Upper lobe of right lung (tissue), 1 donor: Measurements from ENCODE around the gene DENND10. TPM values are rescaled to one million over a fixed set of nuclear protein-coding genes. Genes with fewer than 3 reads are reported as not detected.
A peak's percentile ranks its signal among the peaks of the same experiment; 100 is the strongest.

Experiments used
- ATAC-seq: fragments of 200-7000 bp; cut with Tn5 transposase; one replicate; pipeline ENCODE4 v1.9.1; 2020; ENCODE audit warnings: mild to moderate bottlenecking, moderate library complexity
- DNase-seq: peaks from one replicate; pipeline ENCODE4 v3.0.0-alpha.2; 2020
- H3K27ac ChIP-seq: fragments of 200-600 bp; one replicate; pipeline ENCODE4 v1.8.0; 2022
- H3K27me3 ChIP-seq: fragments of 200-600 bp; one replicate; pipeline ENCODE4 v1.8.0; 2022; ENCODE audit warnings: mild to moderate bottlenecking
- H3K36me3 ChIP-seq: fragments of 200-600 bp; one replicate; pipeline ENCODE4 v1.8.0; 2022
- H3K4me1 ChIP-seq: fragments of 200-600 bp; one replicate; pipeline ENCODE4 v1.8.0; 2022
- H3K4me3 ChIP-seq: fragments of 200-600 bp; one replicate; pipeline ENCODE4 v1.8.0; 2022; ENCODE audit warnings: mild to moderate bottlenecking
- H3K9me3 ChIP-seq: fragments of 200-600 bp; one replicate; pipeline ENCODE4 v1.8.0; 2022
- CTCF ChIP-seq: fragments of 200-600 bp; IDR thresholded peaks from one replicate; pipeline ENCODE4 v1.8.0; 2022; ENCODE audit warnings: antibody characterized with exemption
- intact Hi-C: fragments of 100-400 bp; cut with DNase I; formaldehyde crosslinking; loops from one replicate; pipeline ENCODE4 v1.11.0; 2022
- total RNA-seq: library from RNA; stranded (reverse); fragmentation: NEBNext Ultra II Directional; extraction: Animal tissue kit (Norgen Biotek cat#: 25700); gene quantifications from one replicate; pipeline ENCODE4 v1.2.1, GENCODE V29; 2021
- donor health status: DM: no; HTN: yes; CAD: no; lungs with severe emphysema.

The DENND10 gene
- total RNA-seq, 1 donor from 2014 or later, result 27.7 TPM

- intact Hi-C loops, result no loop called here
- Histone ChIP-seq H3K27me3 (no peaks in the 10 kb centered on the region), H3K36me3 (peaks cover 5% of the 10 kb centered on the region), H3K9me3 (no peaks in the 10 kb centered on the region), H3K4me1 (peaks cover 8% of the 10 kb centered on the region), H3K4me3 (no peak overlapping the region), H3K27ac (no peak overlapping the region)
- no peak for TF ChIP-seq CTCF
- DNase-seq, result no peak
- no peak for ATAC-seq
Measured at GRCh38 chr10:119138346-119139306, 34.7 kb downstream of the DENND10 start.

GRCh38 chr10:119139464-119140067, 35.7 kb downstream of the DENND10 start:
- Histone ChIP-seq H3K27ac (no peak overlapping the region), H3K9me3 (no peaks in the 10 kb centered on the region), H3K4me1 (peaks cover 8% of the 10 kb centered on the region), H3K4me3 (no peak overlapping the region), H3K27me3 (no peaks in the 10 kb centered on the region), H3K36me3 (peaks cover 5% of the 10 kb centered on the region)
- ATAC-seq (peak; percentile 84), DNase-seq (no peak)
- peak; percentile 54 for TF ChIP-seq CTCF
- intact Hi-C loops, result no loop called here

DNA sequence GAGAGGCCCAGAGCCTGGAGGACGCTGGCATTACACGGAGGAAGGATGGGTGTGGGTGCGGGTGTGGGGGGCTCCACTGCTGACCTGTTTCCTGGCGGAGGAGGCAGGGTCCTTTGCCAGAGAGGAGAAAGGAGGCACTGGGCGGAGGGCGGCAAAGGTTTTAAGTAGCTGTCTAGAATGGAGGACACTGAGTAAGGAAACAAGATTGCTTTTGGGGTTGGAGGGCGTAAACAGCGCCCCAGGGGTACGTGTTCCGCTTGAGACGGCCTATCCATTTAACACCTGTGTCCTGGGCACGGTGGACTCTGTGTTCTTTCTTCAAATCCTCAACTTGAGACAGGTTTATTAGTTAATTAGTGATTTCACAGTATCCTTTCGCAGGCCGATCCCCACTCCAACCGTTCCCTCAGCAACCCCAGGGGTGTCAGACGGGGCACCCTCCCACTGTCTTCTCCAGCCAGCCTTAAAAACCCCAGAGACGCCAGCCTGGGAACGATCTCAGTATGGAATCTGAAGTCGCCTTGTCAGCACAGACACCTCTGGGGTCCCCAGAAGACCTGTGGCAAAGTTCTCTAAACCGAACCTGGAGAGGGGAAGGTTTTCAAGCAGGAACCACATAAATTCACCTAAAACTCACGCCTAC, 36.8 kb downstream of the DENND10 start:
- DNase-seq (no peak), ATAC-seq (peak; percentile 30)
- Histone ChIP-seq H3K27me3 (no peaks in the 10 kb centered on the region), H3K9me3 (no peaks in the 10 kb centered on the region), H3K4me1 (peaks cover 2% of the 10 kb centered on the region), H3K4me3 (no peak overlapping the region), H3K27ac (no peak overlapping the region), H3K36me3 (peaks cover 5% of the 10 kb centered on the region)
- intact Hi-C loops, result no loop called here
- no peak for TF ChIP-seq CTCF

- no peak overlapping the region for H3K27ac ChIP-seq
- ATAC-seq, result no peak
- H3K9me3 ChIP-seq, result no peaks in the 10 kb centered on the region
- TF ChIP-seq CTCF, result no peak
- intact Hi-C loops, result no loop called here
- peaks cover 20% of the 10 kb centered on the region for H3K36me3 ChIP-seq
- no peak for DNase-seq
- H3K4me1 ChIP-seq, result no peaks in the 10 kb centered on the region
- no peaks in the 10 kb centered on the region for H3K27me3 ChIP-seq
- H3K4me3 ChIP-seq, result no peak overlapping the region
Measured at GRCh38 chr10:119143657-119144056, 39.7 kb downstream of the DENND10 start.

DNA sequence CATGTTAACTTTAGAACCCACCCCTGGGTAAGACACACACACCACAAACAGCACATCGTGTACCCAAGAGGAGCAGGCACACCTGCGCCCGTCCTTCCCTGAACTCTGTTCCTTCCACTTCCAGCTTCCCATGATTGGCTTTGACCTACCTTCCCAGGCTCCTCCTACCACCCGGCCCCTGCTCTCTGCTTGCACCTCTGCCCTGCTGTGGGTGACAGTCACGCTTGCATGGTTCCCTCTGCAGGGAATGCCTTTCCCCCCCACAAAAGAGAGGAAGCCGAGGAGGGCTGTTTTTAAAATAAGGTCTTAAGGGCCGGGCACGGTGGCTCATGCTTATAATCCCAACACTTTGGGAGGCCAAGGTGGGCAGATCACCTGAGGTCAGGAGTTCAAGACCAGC, 45.2 kb downstream of the DENND10 start:
- Histone ChIP-seq H3K9me3 (no peaks in the 10 kb centered on the region), H3K27ac (no peak overlapping the region), H3K27me3 (no peaks in the 10 kb centered on the region), H3K36me3 (peaks cover 40% of the 10 kb centered on the region), H3K4me1 (no peaks in the 10 kb centered on the region), H3K4me3 (no peak overlapping the region)
- ATAC-seq, result no peak
- DNase-seq, result no peak
- no peak for TF ChIP-seq CTCF
- intact Hi-C loops, result no loop called here
